A673 (cell line): ENCODE results near the gene BRSK1.

Experiments used
- EZH2 ChIP-seq: fragments of 200-600 bp; sonication (generic); IDR thresholded peaks from 2 replicates; pipeline ENCODE4 v1.6.1; 2017; ENCODE audit warnings: borderline replicate concordance, low read depth, mild to moderate bottlenecking, mixed read lengths, antibody characterized with exemption, low read length; ENCODE audit not compliant: poor library complexity, severe bottlenecking
- TF ChIP-seq, protein P1 (sequence below): fragments of 300-800, 200-600 bp; sonication (generic); conservative IDR thresholded peaks from 2 replicates; pipeline ENCODE4 v1.5.1; 2017; ENCODE audit warnings: low read depth, mild to moderate bottlenecking, antibody characterized with exemption, low read length, moderate library complexity, mixed read lengths

DNA sequence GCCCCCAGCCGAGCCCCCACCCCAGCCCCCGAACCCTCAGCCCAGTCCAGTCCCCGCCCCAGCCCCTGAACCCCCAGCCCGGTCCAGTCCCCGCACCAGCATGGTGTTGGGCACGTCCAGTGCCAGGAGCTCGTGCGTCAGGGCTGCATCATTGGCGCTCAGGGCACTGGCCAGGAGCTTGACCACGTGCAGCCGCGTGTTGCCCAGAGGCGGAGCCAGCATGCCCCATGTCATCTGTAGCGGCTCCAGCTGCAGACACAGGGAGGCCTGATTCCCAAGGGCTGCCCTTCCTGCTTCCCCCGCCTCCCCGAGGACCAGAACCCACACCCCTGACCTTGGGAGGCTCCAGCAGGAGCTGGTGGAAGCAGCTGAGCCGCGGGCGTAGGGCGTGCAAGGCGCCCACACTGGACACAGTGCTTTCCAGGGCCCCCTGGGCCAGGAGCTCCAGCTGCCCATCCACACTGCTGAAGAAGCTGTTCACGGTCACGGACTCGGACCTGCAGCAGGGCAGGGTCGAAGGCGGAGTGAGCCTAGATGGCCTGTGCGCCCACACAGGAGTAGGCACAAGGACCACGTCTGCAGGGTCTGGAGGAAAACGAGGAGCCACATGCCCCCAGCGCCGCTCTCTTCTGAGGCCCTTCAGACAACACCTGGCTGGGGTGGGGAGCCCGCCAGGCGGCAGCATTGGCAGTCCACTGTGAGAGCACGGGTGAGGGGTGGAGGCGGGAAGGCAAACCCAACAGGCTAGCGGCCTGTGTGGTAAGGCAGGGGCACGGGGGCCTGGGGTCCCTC, 42.5 kb upstream of the BRSK1 start:
- TF ChIP-seq, protein P1, sequence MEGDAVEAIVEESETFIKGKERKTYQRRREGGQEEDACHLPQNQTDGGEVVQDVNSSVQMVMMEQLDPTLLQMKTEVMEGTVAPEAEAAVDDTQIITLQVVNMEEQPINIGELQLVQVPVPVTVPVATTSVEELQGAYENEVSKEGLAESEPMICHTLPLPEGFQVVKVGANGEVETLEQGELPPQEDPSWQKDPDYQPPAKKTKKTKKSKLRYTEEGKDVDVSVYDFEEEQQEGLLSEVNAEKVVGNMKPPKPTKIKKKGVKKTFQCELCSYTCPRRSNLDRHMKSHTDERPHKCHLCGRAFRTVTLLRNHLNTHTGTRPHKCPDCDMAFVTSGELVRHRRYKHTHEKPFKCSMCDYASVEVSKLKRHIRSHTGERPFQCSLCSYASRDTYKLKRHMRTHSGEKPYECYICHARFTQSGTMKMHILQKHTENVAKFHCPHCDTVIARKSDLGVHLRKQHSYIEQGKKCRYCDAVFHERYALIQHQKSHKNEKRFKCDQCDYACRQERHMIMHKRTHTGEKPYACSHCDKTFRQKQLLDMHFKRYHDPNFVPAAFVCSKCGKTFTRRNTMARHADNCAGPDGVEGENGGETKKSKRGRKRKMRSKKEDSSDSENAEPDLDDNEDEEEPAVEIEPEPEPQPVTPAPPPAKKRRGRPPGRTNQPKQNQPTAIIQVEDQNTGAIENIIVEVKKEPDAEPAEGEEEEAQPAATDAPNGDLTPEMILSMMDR = no peak
- no peak for TF ChIP-seq EZH2
